HepG2 (cell line): ENCODE results near the gene ADAM29. TPM values are rescaled to one million over a fixed set of nuclear protein-coding genes. Genes with fewer than 3 reads are reported as not detected.

Experiments used
- ATAC-seq: fragments of 200-7000 bp; cut with Tn5 transposase; 3 replicates; pipeline ENCODE4 v1.9.1; 2020; ENCODE audit warnings: mild to moderate bottlenecking, moderate library complexity
- BruUV-seq: library from RNA; stranded (reverse); fragments of 400-500 nt; replicated peaks from 2 replicates; lab custom pipeline; 2021; lab: Mats Ljungman, UMichigan
- CTCF ChIA-PET: fragments of 300-600 bp; formaldehyde crosslinking; extraction: SDS; loops from one replicate; lab custom pipeline; 2021; ENCODE audit warnings: low total read pairs, inconsistent platforms, low intra/inter-chr PET ratio; lab: Yijun Ruan, JAX
- POLR2A ChIA-PET: fragments of 350-600 bp; sonication (Branson Sonifier 250); formaldehyde crosslinking; loops from one replicate; lab custom pipeline; 2020; ENCODE audit warnings: antibody characterized with exemption, inconsistent platforms; lab: Yijun Ruan, JAX
- DNase-seq: peaks from one replicate; pipeline ENCODE4 v3.0.0-alpha.2; 2015; ENCODE audit warnings: low spot score
- FAIRE-seq: peaks from 3 replicates; lab custom pipeline; 2011; peaks lifted over from hg19 to GRCh38; lab: Jason Lieb, UNC
- H2AFZ ChIP-seq: one replicate; pipeline ENCODE4 v1.6.1; 2011; ENCODE audit warnings: low read length, inconsistent platforms
- H3K27ac ChIP-seq: fragments of 300-600 bp; 3 replicates; pipeline ENCODE4 v1.8.0; 2011; ENCODE audit warnings: mixed run types, mild to moderate bottlenecking, mixed read lengths, low read length, inconsistent platforms; ENCODE audit not compliant: insufficient read depth; ENCODE audit errors: extremely low read length
- H3K27me3 ChIP-seq, 2 experiments: fragments of 200-600 bp in 1 of 2; 2 replicates in 1 of 2; 3 replicates in 1 of 2; pipeline versions ENCODE4 v1.6.0 to v1.8.0; 2011; ENCODE audit warnings: low read length in 2 of 2, mild to moderate bottlenecking in 2 of 2, moderate library complexity in 2 of 2, inconsistent platforms in 1 of 2; ENCODE audit not compliant: insufficient read depth in 2 of 2, control insufficient read depth in 1 of 2
- H3K36me3 ChIP-seq, 2 experiments: fragments of 200-600 bp in 1 of 2; replicated peaks in 1 of 2; 2 replicates in 1 of 2; 3 replicates in 1 of 2; pipeline versions ENCODE4 v1.5.1 to v1.8.0; 2011; ENCODE audit warnings: low read length in 2 of 2, inconsistent platforms in 1 of 2; ENCODE audit not compliant: insufficient read depth in 2 of 2, control insufficient read depth in 1 of 2
- H3K4me1 ChIP-seq: 2 replicates; pipeline ENCODE4 v1.5.1; 2012; ENCODE audit warnings: low read length, inconsistent platforms; ENCODE audit not compliant: insufficient read depth
- H3K4me2 ChIP-seq: 2 replicates; pipeline ENCODE4 v1.6.0; 2011; ENCODE audit warnings: low read depth, low read length, inconsistent platforms
- H3K4me3 ChIP-seq, 3 experiments: fragments of 200-600 bp in 1 of 3; sonication (generic), shearing (Covaris generic) in 1 of 3; replicated peaks in 1 of 3; 2 replicates each; pipeline ENCODE4 v1.5.1; 2011 to 2016; ENCODE audit warnings: low read length in 3 of 3, inconsistent platforms in 2 of 3, low read depth in 2 of 3, mild to moderate bottlenecking in 2 of 3, control low read depth in 1 of 3, mixed read lengths in 1 of 3; ENCODE audit not compliant: insufficient read depth in 1 of 3
- H3K79me2 ChIP-seq: one replicate; pipeline ENCODE4 v1.6.1; 2011; ENCODE audit warnings: low read length, inconsistent platforms; ENCODE audit not compliant: insufficient read depth
- H3K9ac ChIP-seq: 2 replicates; pipeline ENCODE4 v1.6.0; 2011; ENCODE audit warnings: mild to moderate bottlenecking, low read depth, low read length, inconsistent platforms; ENCODE audit not compliant: insufficient read depth
- H3K9me3 ChIP-seq: 2 replicates; pipeline ENCODE4 v1.5.1; 2012; ENCODE audit warnings: mild to moderate bottlenecking, low read length
- H4K20me1 ChIP-seq: 2 replicates; pipeline ENCODE4 v1.6.0; 2011; ENCODE audit warnings: inconsistent platforms, mild to moderate bottlenecking, low read length, moderate library complexity; ENCODE audit not compliant: insufficient read depth
- CHD4 ChIP-seq: fragments of 200-600 bp; sonication (generic); IDR thresholded peaks from 2 replicates; pipeline ENCODE4 v1.7.0; 2017; ENCODE audit warnings: mild to moderate bottlenecking, low read length, borderline replicate concordance
- EEA1 ChIP-seq: sonication (generic); formaldehyde crosslinking; IDR thresholded peaks from 2 replicates; pipeline ENCODE4 v1.5.1; 2020; ENCODE audit warnings: mild to moderate bottlenecking, missing genetic modification reagents, borderline replicate concordance
- GZF1 ChIP-seq: sonication (generic); formaldehyde crosslinking; IDR thresholded peaks from 2 replicates; pipeline ENCODE4 v1.5.1; 2020; ENCODE audit warnings: mild to moderate bottlenecking, missing genetic modification reagents
- KDM2A ChIP-seq: sonication (generic); formaldehyde crosslinking; IDR thresholded peaks from 2 replicates; pipeline ENCODE4 v1.4.0; 2020; ENCODE audit warnings: low read depth, missing genetic modification reagents, borderline replicate concordance
- NRL ChIP-seq: sonication (generic); formaldehyde crosslinking; IDR thresholded peaks from 2 replicates; pipeline ENCODE4 v1.5.0; 2020; ENCODE audit warnings: missing genetic modification reagents, mild to moderate bottlenecking, moderate library complexity, borderline replicate concordance
- ZNF296 ChIP-seq: sonication (generic); formaldehyde crosslinking; conservative IDR thresholded peaks from 2 replicates; pipeline ENCODE4 v1.5.0; 2020; ENCODE audit warnings: mild to moderate bottlenecking, missing genetic modification reagents
- ZNF768 ChIP-seq: sonication (generic); formaldehyde crosslinking; IDR thresholded peaks from 2 replicates; pipeline ENCODE4 v1.4.0; 2020; ENCODE audit warnings: missing genetic modification reagents
- WGBS: methylation state at CpG from one replicate; pipeline ENCODE4 v1.1.6; 2017; ENCODE audit warnings: low lambda C conversion rate; 5-methylcytosine and 5-hydroxymethylcytosine counted together
- in situ Hi-C: cut with HindIII; loops from 2 replicates; pipeline ENCODE4 v1.10.0; 2017; ENCODE audit warnings: low pct_unique_long_range_greater_than_20kb; ENCODE audit not compliant: extremely low pct_ligation_motif_present
- intact Hi-C: fragments of 100-400 bp; cut with micrococcal nuclease; formaldehyde crosslinking; loops from one replicate; pipeline ENCODE4 v1.10.0; 2022; ENCODE audit not compliant: unreplicated experiment
- polyA plus RNA-seq, 8 experiments: library from polyadenylated mRNA; depleted of rRNA in 3 of 8; stranded (reverse) in 7 of 8; unstranded in 1 of 8; fragments of >200 nt; fragmentation: Illumina TruSeq in 4 of 8; extraction: Trizol in 4 of 8; gene quantifications; 2 replicates each; pipeline versions ENCODE4 v1.2.1 to v1.2.3, GENCODE V29; 2011 to 2016; ENCODE audit warnings: low read depth in 4 of 8, missing spikeins in 1 of 8, mixed read lengths in 1 of 8; ENCODE audit not compliant: insufficient read depth in 1 of 8
- total RNA-seq, 5 experiments: library from RNA; depleted of rRNA; stranded (reverse); fragments of >200 nt; fragmentation: Illumina TruSeq; extraction: Trizol; gene quantifications; 2 replicates each; pipeline ENCODE4 v1.2.3, GENCODE V29; 2016; ENCODE audit warnings: low read depth in 1 of 5
- TF ChIP-seq, protein P1 (sequence below): IDR thresholded peaks from 2 replicates; pipeline ENCODE4 v1.6.1; 2016
- TF ChIP-seq, protein P2 (sequence below): sonication (generic); formaldehyde crosslinking; IDR thresholded peaks from 2 replicates; pipeline ENCODE4 v1.5.1; 2020; ENCODE audit warnings: mild to moderate bottlenecking, missing genetic modification reagents, moderate library complexity

Gene ADAM29
- total and polyA plus RNA-seq, 2 of the 13 experiments (the other 11 are each of a cell fraction or from before 2014, with no cell fraction given) = not detected

DNA sequence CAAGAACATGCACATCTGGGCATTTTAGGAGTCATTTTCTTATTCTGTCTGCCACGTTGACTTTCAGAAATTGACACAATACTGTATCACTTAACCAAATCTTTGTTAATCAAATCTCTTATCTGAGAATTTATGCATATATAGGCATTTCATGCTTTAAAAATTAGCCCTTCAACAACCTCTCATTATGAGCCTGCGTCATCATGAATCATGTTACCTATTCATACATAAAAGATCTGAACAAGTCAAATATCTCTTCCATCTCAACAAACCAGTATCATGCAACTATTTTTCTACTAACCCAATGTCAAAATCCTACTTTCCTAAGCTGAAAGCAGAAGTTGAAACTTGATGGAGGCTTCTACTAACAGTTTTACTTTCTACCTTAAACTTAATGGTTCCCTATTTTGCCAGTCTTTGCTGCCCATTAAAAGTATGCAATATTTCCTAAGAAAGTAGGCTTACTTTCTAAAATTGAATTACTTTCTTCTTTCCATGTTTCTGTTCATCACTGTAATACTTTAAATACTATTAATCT lies 1.8 kb downstream of the ADAM29 start (continued):
- no peak for TF ChIP-seq EEA1 (CRISPR knock-in tag)

DNA sequence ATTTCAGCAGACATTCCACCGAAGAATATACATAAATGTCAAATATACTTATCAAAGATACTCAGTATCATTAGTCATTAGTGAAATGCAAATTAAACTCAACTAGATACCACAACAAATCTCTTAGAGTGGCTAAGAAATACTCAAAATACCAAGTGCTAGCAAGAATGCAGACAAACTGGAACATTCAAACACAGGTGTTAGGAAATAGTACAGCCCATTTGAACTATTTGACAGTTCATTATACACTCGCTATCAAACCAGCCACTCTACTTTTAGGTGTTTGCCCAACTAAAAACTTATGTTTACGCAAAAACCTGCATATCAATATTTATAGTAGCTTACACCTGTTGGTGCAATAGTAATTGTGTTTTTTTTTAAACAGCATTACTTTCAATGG lies 8.8 kb downstream of the ADAM29 start:
- Histone ChIP-seq H3K79me2 (no peaks in the 10 kb centered on the region), H3K4me2 (no peak overlapping the region), H3K27ac (no peak overlapping the region), H3K4me1 (no peaks in the 10 kb centered on the region), H4K20me1 (no peaks in the 10 kb centered on the region), H3K9ac (no peak overlapping the region), H3K27me3 (no peaks in the 10 kb centered on the region), H2AFZ (no peak overlapping the region), H3K4me3 (no peak overlapping the region), H3K9me3 (peaks cover 28% of the 10 kb centered on the region), H3K36me3 (no peaks in the 10 kb centered on the region)
- TF ChIP-seq, protein P1, sequence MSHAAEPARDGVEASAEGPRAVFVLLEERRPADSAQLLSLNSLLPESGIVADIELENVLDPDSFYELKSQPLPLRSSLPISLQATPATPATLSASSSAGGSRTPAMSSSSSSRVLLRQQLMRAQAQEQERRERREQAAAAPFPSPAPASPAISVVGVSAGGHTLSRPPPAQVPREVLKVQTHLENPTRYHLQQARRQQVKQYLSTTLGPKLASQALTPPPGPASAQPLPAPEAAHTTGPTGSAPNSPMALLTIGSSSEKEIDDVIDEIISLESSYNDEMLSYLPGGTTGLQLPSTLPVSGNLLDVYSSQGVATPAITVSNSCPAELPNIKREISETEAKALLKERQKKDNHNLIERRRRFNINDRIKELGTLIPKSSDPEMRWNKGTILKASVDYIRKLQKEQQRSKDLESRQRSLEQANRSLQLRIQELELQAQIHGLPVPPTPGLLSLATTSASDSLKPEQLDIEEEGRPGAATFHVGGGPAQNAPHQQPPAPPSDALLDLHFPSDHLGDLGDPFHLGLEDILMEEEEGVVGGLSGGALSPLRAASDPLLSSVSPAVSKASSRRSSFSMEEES = no peak
- TF ChIP-seq KDM2A (CRISPR knock-in tag) (no peak), ZNF768 (CRISPR knock-in tag) (no peak), ZNF296 (CRISPR knock-in tag) (no peak), NRL (CRISPR knock-in tag) (no peak), GZF1 (CRISPR knock-in tag) (no peak), CHD4 (no peak)
- TF ChIP-seq, protein P2, sequence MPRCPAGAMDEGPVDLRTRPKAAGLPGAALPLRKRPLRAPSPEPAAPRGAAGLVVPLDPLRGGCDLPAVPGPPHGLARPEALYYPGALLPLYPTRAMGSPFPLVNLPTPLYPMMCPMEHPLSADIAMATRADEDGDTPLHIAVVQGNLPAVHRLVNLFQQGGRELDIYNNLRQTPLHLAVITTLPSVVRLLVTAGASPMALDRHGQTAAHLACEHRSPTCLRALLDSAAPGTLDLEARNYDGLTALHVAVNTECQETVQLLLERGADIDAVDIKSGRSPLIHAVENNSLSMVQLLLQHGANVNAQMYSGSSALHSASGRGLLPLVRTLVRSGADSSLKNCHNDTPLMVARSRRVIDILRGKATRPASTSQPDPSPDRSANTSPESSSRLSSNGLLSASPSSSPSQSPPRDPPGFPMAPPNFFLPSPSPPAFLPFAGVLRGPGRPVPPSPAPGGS (CRISPR knock-in tag) = no peak
- POLR2A ChIA-PET = no interaction called here
- DNase-seq (no peak), ATAC-seq (no peak), FAIRE-seq (no peak)
- in situ Hi-C loops = no loop called here
- CTCF ChIA-PET = no interaction called here
- WGBS = 2% methylated on average over 3 of the region's 3 CpGs
- no TSS peak for BruUV-seq
- intact Hi-C loops = no loop called here
